ENCODE data around the gene ADAM10. TPM values are rescaled to one million over a fixed set of nuclear protein-coding genes. Genes with fewer than 3 reads are reported as not detected.

ADAM10 gene
- total and polyA plus RNA-seq, 2 of the 4 experiments (the other 2 are of a cell fraction): 110 to 185 TPM

GRCh38 chr15:58553365-58553918, 196.1 kb downstream of the ADAM10 start:
- Histone ChIP-seq H3K4ac (ENCODE audit: low read depth, low read length) (no peak overlapping the region), H3K9me3 (ENCODE audit: control insufficient read depth, insufficient read depth, low read length) (no peaks in the 10 kb centered on the region; the same call in 1 of the 2 replicates), H2BK15ac (ENCODE audit: low read depth, low read length) (no peak overlapping the region; the same call in 2 of the 3 replicates), H2AK5ac (ENCODE audit: low read depth, low read length) (peak overlapping the region; percentile 96), H3K27me3 (ENCODE audit: control insufficient read depth, insufficient read depth, low read length) (peaks cover 6% of the 10 kb centered on the region; the same call in 1 of the 2 replicates), H3K4me2 (ENCODE audit: low read depth, low read length) (no peak overlapping the region), H3K4me1 (ENCODE audit: control insufficient read depth, insufficient read depth, low read length) (peaks cover 29% of the 10 kb centered on the region), H3K14ac (replicated peaks; ENCODE audit: low read depth, low read length) (no peak overlapping the region), H4K20me1 (ENCODE audit: insufficient read depth, low read length) (no peaks in the 10 kb centered on the region), H3K9ac (ENCODE audit: low read depth, low read length) (no peak overlapping the region), H3K4me3 (ENCODE audit: insufficient read depth, low read depth, low read length) (no peak overlapping the region), H4K91ac (ENCODE audit: insufficient read depth, low read depth, low read length) (peak overlapping the region; percentile 3; the same call in 1 of the 2 replicates), H2BK5ac (ENCODE audit: low read depth, low read length, poor library complexity, severe bottlenecking) (no peak overlapping the region), H3K56ac (ENCODE audit: extremely low read depth, insufficient read depth, low read length) (no peak overlapping the region), H3K9me1 (ENCODE audit: insufficient read depth, low read length) (peaks cover 19% of the 10 kb centered on the region), H2AFZ (replicated peaks; ENCODE audit: low read length, poor library complexity) (no peak overlapping the region), H2BK120ac (ENCODE audit: low read depth, low read length) (0 out of 2 replicates have a peak overlapping the region, but pooled peaks have one; percentile 98), H4K8ac (ENCODE audit: low read depth in 2 of 2, low read length in 2 of 2) (no peak overlapping the region), H3K79me1 (ENCODE audit: low read depth in 1 of 2, low read length in 2 of 2) (no peaks in the 10 kb centered on the region), H3K36me3 (ENCODE audit: control insufficient read depth, insufficient read depth, low read length) (no peaks in the 10 kb centered on the region), H3K18ac (ENCODE audit: low read depth, low read length) (no peak overlapping the region), H3K23ac (ENCODE audit: low read depth, low read length) (peak overlapping the region; percentile 15; the same call in 1 of the 2 replicates), H2BK20ac (ENCODE audit: low read depth, low read length) (0 out of 2 replicates have a peak overlapping the region, but pooled peaks have one; percentile 82), H4K5ac (ENCODE audit: low read depth, low read length) (no peak overlapping the region), H2AK9ac (replicated peaks; ENCODE audit: low read depth, low read length, poor library complexity) (no peak overlapping the region), H3K27ac (ENCODE audit: insufficient read depth, low read length) (no peak overlapping the region)
- dilution Hi-C loops (cut with HindIII; ENCODE audit: low sequenced_read_pairs, unreplicated experiment) (no loop called here), in situ Hi-C loops (cut with MboI; ENCODE audit: low sequenced_read_pairs) (no loop called here), intact Hi-C loops (cut with micrococcal nuclease) (loop anchor here (5.0 kb wide), 1 partner anchor 166 kb away; no protein-coding TSS in a partner anchor)
- DNase-seq (no peak), ATAC-seq (ENCODE audit: low read depth) (no peak)
- no TSS peak for BruUV-seq (replicated peaks)
- ChIA-PET CTCF (no interaction called here), POLR2A (ENCODE audit: unreplicated experiment) (no interaction called here)
- WGBS, 2 experiments (ENCODE audit: extremely low coverage in 2 of 2, insufficient read length in 1 of 2): 96% methylated on average over 9 of the region's 10 CpGs; no CpG with 5 or more reads in 1 of the 2 experiments
- no peak for TF ChIP-seq SMC3 (IDR thresholded peaks at IDR 0.05; ENCODE audit: low read depth, low read length)
- no peak for TF ChIP-seq NFE2L2 (IDR thresholded peaks at IDR 0.05; ENCODE audit: low read depth, low read length)
- TF ChIP-seq MAZ (IDR thresholded peaks at IDR 0.05; ENCODE audit: borderline replicate concordance, low read depth, low read length): no peak
- TF ChIP-seq ELK1 (IDR thresholded peaks at IDR 0.05; ENCODE audit: borderline replicate concordance, low read depth, low read length): no peak
- TF ChIP-seq CEBPB (IDR thresholded peaks at IDR 0.05; ENCODE audit: low read depth, low read length): no peak
- no peak for TF ChIP-seq BHLHE40 (IDR thresholded peaks at IDR 0.05; ENCODE audit: low read depth, low read length)
- no peak for TF ChIP-seq RFX5 (IDR thresholded peaks at IDR 0.05; ENCODE audit: low read depth, low read length)
- TF ChIP-seq RCOR1 (IDR thresholded peaks at IDR 0.05; ENCODE audit: insufficient replicate concordance, low read length): no peak
- no peak for TF ChIP-seq MAFK (IDR thresholded peaks at IDR 0.05; ENCODE audit: low read depth, low read length)
- TF ChIP-seq POLR2A (IDR thresholded peaks at IDR 0.05; ENCODE audit: low read depth, low read length): no peak
- no peak for TF ChIP-seq RAD21 (IDR thresholded peaks at IDR 0.05; ENCODE audit: low read length)
- no peak for TF ChIP-seq MXI1 (IDR thresholded peaks at IDR 0.05; ENCODE audit: borderline replicate concordance, low read depth, low read length)
- TF ChIP-seq CHD1 (IDR thresholded peaks at IDR 0.05; ENCODE audit: low read depth, low read length): no peak
- TF ChIP-seq USF2 (IDR thresholded peaks at IDR 0.05; ENCODE audit: low read depth, low read length): no peak
- no peak for TF ChIP-seq FOS (IDR thresholded peaks at IDR 0.05; ENCODE audit: low read depth, low read length)
- no peak for TF ChIP-seq CTCF (conservative IDR thresholded peaks at IDR 0.05; ENCODE audit: low read depth, low read length)
